ENCODE data around the gene PDCD1LG2.
"Not testable (repeated sequence)": the region's sequence is repeated elsewhere in the genome, so short reads cannot be mapped to it uniquely, and the experiment has no call there.

The PDCD1LG2 gene

GRCh38 chr9:5510360-5510931 lies at the start of gene PDCD1LG2:
TSS of gene PDCD1LG2 (plus strand) at chr9:5510531. CDS start at chr9:5522547, 12,016 bp downstream.
- DNase-seq: peak; percentile 43

- not testable (repeated sequence) for DNase-seq
Observed at GRCh38 chr9:5464831-5465330, 45.5 kb upstream of the PDCD1LG2 start.

- no peak for DNase-seq
Observed at GRCh38 chr9:5466005-5466404, 44.3 kb upstream of the PDCD1LG2 start.

GRCh38 chr9:5466766-5467165 lies 43.6 kb upstream of the PDCD1LG2 start:
- DNase-seq: no peak

- no peak for DNase-seq
Observed at GRCh38 chr9:5468850-5469249, 41.5 kb upstream of the PDCD1LG2 start.

GRCh38 chr9:5470122-5470521 lies 40.2 kb upstream of the PDCD1LG2 start:
- no peak for DNase-seq

GRCh38 chr9:5470816-5471215 lies 39.5 kb upstream of the PDCD1LG2 start:
- DNase-seq: no peak

- DNase-seq: not testable (repeated sequence)
Observed at GRCh38 chr9:5475611-5476010, 34.7 kb upstream of the PDCD1LG2 start.

GRCh38 chr9:5478206-5478605 lies 32.1 kb upstream of the PDCD1LG2 start:
- no peak for DNase-seq

GRCh38 chr9:5479994-5480694 lies 30.2 kb upstream of the PDCD1LG2 start:
- no peak for DNase-seq

- no peak for DNase-seq
Observed at GRCh38 chr9:5480919-5481318, 29.4 kb upstream of the PDCD1LG2 start.

GRCh38 chr9:5481322-5482040 lies 28.9 kb upstream of the PDCD1LG2 start:
- no peak for DNase-seq

GRCh38 chr9:5482194-5482593 lies 28.1 kb upstream of the PDCD1LG2 start:
- no peak for DNase-seq

- DNase-seq: no peak
Observed at GRCh38 chr9:5483306-5483705, 27.0 kb upstream of the PDCD1LG2 start.

- no peak for DNase-seq
Observed at GRCh38 chr9:5485378-5486085, 24.8 kb upstream of the PDCD1LG2 start.

- DNase-seq: no peak
Observed at GRCh38 chr9:5486988-5487387, 23.3 kb upstream of the PDCD1LG2 start.

- no peak for DNase-seq
Observed at GRCh38 chr9:5488221-5489008, 21.9 kb upstream of the PDCD1LG2 start.

- no peak for DNase-seq
Observed at GRCh38 chr9:5489630-5490490, 20.5 kb upstream of the PDCD1LG2 start.

GRCh38 chr9:5492965-5493678 lies 17.2 kb upstream of the PDCD1LG2 start:
- DNase-seq: no peak

GRCh38 chr9:5493679-5494511 lies 16.4 kb upstream of the PDCD1LG2 start:
- peak; percentile 30 for DNase-seq
